Neural cell (in vitro differentiated cells): ENCODE results near the gene SPON1.

Source experiments
- POLR2AphosphoS5 ChIP-seq: IDR thresholded peaks from 2 replicates; pipeline ENCODE4 v1.6.1; 2012
- TF ChIP-seq, protein P1 (sequence below): fragments of 450-650 bp; IDR thresholded peaks from 2 replicates; pipeline ENCODE4 v1.5.1; 2014; ENCODE audit warnings: antibody characterized with exemption, mild to moderate bottlenecking, moderate library complexity; ENCODE audit not compliant: poor library complexity, severe bottlenecking
- TF ChIP-seq, protein P2 (sequence below): IDR thresholded peaks from 2 replicates; pipeline ENCODE4 v1.6.1; 2012; ENCODE audit warnings: borderline replicate concordance

DNA sequence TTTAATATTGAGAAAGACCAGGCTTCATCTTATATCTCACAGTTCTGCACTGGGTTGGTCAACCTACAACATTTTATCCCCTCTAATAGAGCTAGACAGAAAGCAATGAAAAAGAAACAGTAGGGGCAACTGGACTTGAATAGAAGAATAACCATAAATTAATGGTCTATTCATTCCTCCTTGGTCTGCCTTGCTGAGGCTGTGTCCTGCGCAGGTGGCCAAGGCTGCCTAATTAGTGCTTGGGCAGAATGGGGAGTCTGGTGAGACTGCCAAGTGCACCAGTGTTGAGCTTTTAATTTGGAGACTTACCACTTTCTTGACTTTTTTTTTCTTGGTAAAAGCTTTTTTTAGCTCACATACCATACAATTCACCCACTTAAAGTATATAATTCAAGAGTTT is 35.0 kb upstream of the SPON1 start:
- TF ChIP-seq, protein P1, sequence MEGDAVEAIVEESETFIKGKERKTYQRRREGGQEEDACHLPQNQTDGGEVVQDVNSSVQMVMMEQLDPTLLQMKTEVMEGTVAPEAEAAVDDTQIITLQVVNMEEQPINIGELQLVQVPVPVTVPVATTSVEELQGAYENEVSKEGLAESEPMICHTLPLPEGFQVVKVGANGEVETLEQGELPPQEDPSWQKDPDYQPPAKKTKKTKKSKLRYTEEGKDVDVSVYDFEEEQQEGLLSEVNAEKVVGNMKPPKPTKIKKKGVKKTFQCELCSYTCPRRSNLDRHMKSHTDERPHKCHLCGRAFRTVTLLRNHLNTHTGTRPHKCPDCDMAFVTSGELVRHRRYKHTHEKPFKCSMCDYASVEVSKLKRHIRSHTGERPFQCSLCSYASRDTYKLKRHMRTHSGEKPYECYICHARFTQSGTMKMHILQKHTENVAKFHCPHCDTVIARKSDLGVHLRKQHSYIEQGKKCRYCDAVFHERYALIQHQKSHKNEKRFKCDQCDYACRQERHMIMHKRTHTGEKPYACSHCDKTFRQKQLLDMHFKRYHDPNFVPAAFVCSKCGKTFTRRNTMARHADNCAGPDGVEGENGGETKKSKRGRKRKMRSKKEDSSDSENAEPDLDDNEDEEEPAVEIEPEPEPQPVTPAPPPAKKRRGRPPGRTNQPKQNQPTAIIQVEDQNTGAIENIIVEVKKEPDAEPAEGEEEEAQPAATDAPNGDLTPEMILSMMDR: no peak
- no peak for TF ChIP-seq POLR2AphosphoS5
- TF ChIP-seq, protein P2, sequence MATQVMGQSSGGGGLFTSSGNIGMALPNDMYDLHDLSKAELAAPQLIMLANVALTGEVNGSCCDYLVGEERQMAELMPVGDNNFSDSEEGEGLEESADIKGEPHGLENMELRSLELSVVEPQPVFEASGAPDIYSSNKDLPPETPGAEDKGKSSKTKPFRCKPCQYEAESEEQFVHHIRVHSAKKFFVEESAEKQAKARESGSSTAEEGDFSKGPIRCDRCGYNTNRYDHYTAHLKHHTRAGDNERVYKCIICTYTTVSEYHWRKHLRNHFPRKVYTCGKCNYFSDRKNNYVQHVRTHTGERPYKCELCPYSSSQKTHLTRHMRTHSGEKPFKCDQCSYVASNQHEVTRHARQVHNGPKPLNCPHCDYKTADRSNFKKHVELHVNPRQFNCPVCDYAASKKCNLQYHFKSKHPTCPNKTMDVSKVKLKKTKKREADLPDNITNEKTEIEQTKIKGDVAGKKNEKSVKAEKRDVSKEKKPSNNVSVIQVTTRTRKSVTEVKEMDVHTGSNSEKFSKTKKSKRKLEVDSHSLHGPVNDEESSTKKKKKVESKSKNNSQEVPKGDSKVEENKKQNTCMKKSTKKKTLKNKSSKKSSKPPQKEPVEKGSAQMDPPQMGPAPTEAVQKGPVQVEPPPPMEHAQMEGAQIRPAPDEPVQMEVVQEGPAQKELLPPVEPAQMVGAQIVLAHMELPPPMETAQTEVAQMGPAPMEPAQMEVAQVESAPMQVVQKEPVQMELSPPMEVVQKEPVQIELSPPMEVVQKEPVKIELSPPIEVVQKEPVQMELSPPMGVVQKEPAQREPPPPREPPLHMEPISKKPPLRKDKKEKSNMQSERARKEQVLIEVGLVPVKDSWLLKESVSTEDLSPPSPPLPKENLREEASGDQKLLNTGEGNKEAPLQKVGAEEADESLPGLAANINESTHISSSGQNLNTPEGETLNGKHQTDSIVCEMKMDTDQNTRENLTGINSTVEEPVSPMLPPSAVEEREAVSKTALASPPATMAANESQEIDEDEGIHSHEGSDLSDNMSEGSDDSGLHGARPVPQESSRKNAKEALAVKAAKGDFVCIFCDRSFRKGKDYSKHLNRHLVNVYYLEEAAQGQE: no peak
